ENCODE measurements around the gene PTCSC3.
"Not testable (repeated sequence)": the region's sequence is repeated elsewhere in the genome, so short reads cannot be mapped to it uniquely, and the experiment has no call there.

PTCSC3 gene

DNA sequence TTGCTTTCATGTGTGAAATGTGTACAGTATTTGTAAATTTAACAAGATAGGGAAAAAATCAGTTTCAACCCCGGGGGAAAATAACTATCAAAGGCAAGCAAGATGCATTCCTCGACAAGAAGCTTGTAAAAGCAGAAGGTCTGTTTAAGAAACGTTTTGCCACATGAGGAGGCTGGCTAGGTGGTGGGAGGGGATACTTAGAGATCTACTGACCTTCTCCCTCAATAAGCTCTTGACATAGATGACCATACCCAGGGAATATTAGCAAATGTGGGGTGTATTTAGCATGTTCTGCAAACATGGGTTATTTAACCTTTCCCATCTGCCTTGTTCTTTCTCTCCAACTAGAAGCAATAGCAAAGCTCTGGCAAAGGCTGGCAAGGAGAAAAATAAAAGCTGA is 4.9 kb downstream of the PTCSC3 start:
- no peak for DNase-seq

DNA sequence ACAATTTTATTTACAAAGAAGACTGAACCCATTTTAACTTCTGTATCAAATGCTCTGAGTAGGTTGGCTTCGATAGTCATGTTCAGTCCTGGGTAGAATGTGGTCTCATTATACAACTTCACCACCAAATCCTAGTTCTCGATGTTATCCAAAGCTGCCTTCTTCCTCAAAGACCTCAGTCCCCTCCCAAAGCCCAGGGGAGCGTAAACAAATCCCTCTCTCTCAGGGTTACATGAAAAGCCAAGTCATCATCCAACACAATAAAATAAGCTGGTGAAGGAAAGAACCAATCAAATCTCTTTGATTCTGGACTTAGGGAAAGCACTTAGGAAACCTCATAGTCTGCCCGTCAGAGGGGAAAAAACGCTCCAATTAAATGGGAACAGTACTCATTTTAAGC is 9.1 kb downstream of the PTCSC3 start:
- no peak for DNase-seq

DNA sequence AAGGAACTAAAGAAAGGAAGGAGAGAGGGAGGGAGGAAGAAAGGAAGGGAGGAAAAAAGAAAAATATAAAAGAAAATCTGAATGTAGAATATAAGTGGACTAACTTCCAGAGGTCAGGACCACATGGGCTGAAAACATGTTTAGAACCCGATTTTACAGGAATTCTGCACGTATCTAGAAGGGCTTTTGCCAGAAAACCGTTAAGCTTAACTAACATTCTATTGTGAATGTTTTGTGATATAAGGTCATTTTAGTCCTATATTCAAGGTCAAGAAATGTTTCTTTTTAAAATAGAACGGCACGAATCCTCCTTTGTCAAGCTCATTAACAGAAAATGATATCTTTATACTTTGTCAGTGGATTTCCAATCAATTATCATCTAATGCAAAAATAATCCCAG is 13.1 kb downstream of the PTCSC3 start:
- DNase-seq = no peak

DNA sequence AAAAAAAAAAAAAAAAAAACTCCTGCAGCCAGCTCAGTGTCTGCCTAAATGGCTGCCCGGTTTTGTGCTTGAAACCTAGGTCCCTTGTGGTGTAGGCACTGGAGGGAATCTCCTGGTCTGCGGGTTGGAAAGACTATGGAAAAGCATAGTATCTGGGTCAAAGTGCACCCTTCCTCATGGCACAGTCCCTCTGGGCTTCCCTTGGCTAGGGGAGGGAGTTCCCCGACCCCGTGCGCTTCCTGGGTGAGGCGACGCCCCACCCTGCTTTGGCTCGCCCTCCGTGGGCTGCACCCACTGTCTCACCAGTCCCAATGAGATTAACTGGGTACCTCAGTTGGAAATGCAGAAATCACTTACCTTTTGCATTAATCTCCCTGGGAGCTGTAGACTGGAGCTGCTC is 14.3 kb downstream of the PTCSC3 start:
- DNase-seq = no peak

DNA sequence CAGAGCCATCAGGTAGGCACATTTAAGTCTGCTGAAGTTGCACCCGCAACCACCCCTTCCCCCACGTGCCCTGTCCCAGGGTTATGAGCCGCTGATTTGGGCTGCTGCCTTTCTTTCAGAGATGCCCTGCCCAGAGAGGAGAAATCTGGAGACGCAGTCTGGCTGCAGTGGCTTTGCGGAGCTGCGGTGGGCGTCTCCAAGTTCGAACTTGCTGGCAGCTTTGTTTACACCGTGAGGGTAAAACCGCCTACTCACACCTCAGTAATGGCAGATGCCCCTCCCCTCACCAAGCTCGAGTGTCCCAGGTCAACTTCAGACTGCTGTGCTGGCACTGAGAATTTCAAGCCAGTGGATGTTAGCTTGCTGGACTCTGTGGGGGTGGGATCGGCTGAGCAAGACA is 14.7 kb downstream of the PTCSC3 start:
- no peak for DNase-seq

DNA sequence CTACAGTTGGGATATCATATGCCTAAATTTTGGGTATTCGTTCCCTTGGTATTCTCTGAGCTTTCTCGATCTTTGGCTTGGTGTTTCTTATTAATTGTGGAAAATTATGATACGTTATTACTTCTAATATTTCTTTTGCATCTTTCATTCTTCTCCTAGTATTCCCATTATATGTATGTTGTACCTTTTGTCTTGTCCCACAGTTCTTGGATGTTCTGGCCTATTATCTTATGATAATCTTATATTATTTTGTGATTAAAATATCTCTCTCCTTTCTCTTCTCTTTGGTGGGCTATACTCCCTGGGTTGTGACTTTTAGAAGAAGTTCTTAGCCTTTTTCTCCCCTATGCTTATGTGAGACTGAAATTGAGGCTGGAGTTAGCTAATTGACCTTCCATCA is 25.2 kb downstream of the PTCSC3 start:
- DNase-seq = no peak

DNA sequence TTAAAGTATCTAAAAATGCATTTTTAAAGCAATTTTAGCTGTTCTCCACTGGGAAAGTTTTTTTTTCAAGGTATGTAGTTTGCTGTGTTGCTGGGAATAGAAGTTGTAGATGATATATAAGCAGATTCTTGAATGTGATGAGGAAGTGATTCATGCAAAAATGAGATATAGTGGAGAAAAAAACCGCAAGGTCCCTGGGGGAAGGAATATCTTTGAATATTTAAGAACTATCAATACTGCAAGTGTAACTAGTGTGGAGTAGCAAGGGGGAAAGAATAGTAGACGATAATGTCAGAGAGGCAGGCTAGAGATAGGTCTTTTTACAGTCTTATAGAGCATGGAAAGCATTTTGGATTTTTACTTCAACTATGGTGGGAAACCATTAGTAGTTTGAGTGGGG is 42.5 kb downstream of the PTCSC3 start:
- DNase-seq = no peak

DNA sequence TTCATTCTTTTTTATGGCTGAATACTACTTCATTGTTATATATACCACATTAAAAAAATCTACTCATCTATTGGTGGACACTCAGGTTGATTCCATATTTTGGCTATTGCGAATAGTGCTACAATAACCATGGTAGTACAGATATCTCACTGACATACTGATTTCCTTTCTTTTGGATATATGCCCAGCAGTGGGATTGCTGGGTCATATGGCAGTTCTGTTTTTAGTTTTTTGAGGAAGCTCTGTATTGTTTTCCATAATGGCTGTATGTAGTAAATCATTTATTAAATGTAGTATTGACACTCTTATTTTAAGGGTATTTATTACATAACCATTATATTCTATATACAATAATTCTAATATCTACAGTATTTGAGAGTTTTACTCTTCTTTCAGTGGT is 43.7 kb downstream of the PTCSC3 start:
- no peak for DNase-seq

DNA sequence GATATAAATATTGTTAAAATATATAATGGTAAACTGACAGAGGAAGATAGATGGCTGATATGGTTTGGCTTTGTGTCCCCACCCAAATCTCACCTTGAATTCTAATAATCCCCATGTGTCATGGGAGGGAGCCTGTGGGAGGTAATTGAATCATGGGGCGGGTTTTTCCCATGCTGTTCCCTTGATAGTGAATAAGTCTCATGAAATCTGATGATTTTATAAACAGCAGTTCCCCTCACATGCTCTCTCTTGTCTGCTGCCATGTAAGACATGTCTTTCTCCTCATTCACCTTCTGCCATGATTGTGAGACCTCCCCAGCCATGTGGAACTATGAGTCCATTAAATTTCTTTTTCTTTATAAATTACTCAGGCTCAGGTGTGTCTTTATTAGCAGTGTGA is 46.3 kb downstream of the PTCSC3 start:
- no peak for DNase-seq

DNA sequence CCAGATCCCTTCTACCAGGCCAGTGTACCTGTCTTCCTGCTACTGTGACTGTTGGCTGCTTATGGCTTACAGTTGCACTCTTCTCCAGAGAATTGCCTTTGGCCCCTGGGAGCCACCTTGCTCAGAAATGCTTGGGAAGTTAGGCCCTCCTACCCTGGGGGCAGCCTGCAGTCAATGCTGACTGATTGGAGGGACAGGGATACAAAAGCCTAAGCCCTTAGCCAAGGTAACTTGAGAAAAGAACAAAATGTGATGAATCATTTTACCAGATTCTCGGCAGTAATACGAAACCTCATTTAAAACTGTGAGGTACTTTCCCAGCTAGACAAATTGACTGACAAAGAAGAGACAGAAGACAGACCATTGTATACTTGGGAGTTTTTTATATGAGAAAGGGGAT is 47.3 kb downstream of the PTCSC3 start:
- DNase-seq = no peak

DNA sequence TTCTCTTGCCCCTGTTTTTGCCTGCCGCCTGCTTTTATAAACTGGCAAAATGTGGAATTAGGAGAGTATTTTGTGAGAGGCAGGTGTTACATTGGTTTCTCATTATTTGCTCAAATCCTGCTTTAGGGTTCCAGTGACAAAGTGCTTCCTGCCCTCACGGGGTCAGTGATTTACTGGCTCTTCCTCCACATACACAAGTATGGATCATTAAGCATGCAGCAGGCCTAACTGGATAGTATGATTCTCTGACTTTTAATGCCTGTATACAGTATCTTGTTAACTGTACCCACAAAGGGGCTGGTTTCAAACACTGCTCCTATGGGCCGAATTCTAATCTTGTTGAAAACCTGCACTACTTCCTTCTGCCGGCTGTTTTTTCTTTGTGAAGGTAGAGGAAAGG is 63.2 kb downstream of the PTCSC3 start:
- no peak for DNase-seq

DNA sequence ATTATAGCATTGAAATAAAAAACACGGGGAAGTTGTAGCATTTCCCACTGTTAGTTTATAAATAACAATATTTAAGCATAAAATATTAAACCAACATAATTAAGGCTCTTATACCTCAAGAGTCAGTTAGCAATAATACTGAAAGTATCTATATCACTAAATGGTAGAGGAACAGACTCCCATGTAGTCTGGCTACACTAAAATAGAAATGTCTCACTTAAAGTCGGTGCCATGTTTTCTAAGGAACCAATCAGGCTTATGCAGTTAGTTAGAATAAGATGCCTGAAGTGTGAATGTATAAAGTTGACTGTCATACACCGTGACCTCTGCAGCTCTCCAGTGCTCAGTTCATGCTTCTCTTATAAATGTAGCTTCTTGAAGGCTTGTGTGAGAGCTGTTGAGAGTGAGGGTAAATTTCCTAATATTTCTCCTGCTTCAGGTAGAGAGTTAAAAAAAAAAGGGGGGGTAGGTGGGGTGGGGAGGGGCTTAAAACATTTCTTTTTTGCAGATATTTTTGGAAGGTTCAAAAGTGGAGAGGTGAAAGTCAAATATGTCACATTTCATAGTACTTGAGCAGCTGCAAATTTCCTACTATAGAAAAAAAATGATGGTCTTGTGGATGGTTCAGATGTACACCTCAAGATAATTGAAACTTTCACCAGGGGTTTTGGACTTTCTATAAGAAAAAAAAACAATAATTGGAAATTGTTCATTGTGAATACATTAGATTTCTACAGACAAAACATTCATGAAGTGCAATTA is 64.5 kb downstream of the PTCSC3 start:
- no peak for DNase-seq

DNA sequence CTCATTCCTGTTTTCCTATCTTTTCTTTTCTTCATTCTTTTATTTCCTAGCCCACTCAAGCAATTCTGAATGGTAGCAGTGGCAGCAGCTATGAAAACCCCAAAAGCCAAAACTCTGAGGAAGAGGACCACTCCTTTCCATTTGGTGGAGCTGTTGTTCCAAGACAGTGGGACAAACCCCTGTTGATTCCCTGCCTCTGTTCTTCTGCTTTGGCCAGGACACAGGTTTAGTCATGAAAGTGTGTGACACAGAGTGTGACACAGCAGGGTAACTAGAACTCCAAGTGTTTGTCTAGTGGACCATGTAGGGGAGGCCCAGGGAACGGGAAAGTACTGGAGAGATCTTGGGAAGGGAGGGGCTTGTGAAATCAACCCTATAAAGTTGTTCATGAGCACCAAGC is 71.1 kb downstream of the PTCSC3 start:
- no peak for DNase-seq

DNA sequence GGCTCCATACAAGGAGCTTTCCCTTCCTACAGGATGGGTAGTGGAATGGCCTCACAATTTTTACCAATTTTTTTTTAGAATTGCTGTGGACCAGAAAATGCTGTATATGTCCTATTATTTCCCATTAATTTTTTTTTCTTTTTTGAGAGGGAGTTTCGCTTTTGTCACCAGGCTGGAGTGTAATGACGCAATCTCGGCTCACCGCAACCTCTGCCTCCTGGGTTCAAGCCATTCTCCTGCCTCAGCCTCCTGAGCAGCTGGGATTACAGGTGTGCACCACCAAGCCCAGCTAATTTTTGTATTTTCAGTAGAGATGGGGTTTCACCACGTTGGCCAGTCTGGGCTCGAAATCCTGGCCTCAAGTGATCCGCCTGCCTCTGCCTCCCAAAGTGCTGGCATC is 72.3 kb downstream of the PTCSC3 start:
- not testable (repeated sequence) for DNase-seq

DNA sequence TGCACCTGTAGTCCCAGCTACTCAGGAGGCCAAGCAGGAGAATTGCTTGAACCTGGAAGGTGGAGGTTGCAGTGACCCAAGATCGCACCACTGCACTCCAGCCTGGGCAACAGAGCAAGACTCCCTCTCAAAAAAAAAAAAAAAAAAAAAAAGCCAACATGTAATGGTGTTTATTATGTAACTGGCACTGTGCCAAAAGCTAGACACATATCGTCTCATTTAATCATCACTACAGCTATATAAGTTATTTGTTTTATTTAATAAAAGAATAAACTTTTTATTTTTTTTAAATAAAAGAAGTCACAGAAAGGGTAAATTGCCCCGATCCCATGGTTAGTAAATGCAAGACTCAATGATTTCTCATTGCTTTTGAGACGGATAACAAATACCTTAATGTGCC is 76.9 kb downstream of the PTCSC3 start:
- no peak for DNase-seq

DNA sequence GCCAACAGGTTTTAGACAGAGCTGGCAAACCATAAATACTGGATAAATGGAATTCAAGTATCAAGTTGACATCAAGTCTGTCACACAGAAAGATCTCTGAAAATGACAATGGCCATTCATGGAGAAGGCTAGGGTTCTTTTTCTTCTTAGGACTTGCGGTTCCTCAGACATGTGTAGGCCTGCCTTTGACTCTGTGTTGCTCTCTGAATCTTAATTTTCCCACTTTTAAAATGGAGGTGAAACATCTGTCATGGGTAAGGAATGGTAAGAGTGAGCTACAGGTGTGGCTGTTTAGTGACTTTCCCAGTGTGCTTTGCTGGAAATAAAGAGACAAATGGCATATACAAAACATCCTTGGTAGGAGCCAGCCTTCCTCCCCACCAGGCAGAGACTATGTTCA is 79.2 kb downstream of the PTCSC3 start:
- no peak for DNase-seq

DNA sequence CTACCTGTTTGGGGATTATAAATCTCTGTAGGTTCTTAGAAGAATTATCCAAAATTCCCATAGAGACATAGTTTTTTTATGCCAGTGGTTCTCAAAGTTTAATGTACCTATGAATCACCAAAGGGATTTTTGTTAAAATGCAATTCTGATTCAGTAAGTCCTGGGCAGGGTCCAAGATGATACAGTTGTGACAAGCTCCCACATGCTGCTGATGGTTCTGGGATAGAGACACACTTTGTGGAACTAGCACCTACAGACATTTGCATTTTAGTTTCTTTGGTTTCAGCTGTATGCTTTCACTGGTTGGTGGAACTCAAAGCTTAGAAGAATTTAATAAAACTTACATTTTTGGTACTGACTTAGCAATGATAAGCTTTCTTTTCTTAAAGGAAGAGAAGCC is 80.4 kb downstream of the PTCSC3 start:
- DNase-seq = no peak

DNA sequence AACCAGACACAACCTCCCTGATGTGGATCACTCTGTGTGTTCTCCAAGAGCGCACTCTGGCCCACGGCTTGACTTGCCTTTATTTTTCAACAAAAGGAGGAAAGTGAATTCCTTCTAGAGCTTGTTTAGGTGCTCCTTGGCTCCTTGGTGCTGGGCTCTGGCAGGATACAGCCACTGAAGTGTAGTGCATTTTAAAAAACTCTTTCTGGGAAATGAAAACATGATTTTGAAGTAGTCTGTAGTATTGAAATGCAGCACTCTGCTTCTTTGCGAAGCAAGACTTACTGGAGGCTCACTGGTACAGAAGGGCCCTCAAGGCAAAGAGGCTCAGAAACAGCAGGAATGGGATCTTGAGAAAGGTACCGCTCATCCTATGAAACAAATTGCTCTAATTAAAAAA is 81.6 kb downstream of the PTCSC3 start:
- no peak for DNase-seq

DNA sequence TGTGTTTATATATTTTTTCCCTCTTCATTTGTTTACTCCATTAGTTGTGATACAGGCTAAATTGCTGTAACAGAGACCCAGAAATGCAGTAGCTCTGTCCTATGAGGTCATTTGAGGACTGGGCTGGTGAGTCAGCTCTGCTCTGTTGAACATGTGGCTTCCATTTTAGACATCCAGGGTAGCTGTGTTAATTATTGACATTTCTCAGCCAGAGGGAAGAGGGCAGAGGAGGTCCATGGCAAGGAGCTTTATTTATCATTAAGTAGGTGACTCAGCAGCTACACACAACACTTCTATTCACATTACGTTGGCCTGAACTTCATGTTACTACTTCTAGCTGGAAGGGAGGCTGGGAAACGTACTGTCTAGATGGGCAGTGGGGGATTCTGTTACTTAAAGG is 85.4 kb downstream of the PTCSC3 start:
- DNase-seq = no peak

DNA sequence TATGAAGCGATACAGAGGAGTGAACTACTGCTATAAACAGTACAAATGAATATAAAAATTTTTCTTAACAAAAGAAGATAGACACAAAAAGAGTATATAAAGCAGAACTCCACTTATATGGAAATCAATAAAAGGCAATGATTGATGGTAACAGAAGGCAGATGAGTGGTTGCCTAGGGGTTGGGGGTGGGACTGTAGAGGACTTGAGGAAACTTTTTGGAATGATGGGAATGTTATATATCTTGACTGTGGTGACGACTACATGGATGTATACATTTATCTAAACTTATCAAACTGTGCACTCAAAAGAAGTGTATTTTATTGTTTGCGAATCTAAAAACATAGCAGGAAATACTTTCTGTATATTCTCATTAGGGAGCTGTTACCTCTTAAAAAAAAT is 89.1 kb downstream of the PTCSC3 start:
- no peak for DNase-seq

DNA sequence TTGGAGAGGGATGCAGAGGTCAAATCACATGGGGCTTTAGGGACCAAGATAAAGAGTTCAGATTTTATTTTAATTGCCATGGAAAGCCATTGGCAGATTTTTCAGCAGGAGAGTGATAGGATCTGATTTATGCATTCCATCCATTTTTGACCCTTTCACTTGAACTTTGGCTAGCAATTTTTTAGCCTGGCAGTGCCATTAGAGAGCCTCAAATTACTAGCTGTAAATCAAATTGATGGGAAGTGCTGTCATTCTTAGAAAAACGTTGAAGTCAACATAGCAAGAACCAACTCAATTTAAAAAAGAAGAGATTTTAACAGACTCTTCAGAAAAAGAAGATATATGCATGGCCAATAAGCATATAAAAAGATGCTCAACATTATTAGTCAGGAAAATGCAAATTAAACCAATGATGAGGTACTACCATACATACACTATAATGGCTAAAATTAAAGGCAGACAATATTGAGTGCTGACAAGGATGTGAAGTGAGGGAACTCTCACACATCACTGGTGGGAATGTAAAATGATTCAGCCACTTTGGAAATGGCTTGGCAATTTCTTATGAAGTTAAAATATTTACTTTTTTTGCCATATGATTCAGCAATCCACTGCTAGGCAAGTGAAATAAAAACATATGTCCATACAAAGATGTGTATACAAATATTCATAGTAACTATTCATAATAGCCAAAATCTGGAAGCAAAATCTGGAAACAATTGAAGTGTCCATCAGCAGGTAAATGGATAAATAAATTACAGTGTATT is 89.7 kb downstream of the PTCSC3 start:
- DNase-seq = no peak

DNA sequence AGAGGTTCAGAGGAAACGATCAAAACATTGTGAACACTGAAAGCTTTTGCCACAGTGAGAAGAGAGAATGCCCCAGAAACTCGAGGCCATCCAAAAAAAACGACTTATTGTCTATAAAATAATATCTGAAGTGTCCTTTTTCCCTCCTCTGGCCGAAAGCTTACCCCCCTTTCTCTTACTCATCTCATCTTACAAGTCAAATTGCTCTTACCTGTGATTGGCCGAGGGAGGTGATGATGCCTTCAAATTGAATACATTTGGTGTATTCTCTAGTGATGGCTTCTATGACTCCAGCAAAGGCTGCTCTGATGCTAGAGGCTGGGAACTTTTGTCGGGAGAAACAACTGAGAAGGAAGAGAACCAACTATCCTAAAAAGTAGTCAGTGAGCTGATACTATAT is 90.7 kb downstream of the PTCSC3 start:
- DNase-seq = no peak
